Measurements from ENCODE around the gene LRRC51. TPM values are rescaled to one million over a fixed set of nuclear protein-coding genes. Genes with fewer than 3 reads are reported as not detected.
A peak's percentile ranks its signal among the peaks of the same experiment; 100 is the strongest.

LRRC51 gene
- total RNA-seq, 1 experiment from 2014 or later, result 13.4 TPM

GRCh38 chr11:72069200-72069599 lies 11.4 kb upstream of the LRRC51 start:
- POLR2A ChIA-PET, result interaction anchor here (0.9 kb wide), 1 partner anchor 10 kb away, joined by 4 read pairs; no protein-coding TSS in a partner anchor
- in situ Hi-C loops (cut with HindIII; ENCODE audit: low pct_unique_long_range_greater_than_20kb, low sequenced_read_pairs), result no loop called here

GRCh38 chr11:72069787-72070251 lies 10.8 kb upstream of the LRRC51 start:
- ATAC-seq (peak; percentile 86), DNase-seq (ENCODE audit: low read depth, low spot score) (peak; percentile 79)
- no peak for TF ChIP-seq TCF7L2 (IDR thresholded peaks at IDR 0.05; ENCODE audit: low read depth, low read length)
- TF ChIP-seq SIN3A (IDR thresholded peaks at IDR 0.05; ENCODE audit: borderline replicate concordance, insufficient read depth, low read depth, low read length), result no peak
- TF ChIP-seq CTCF (IDR thresholded peaks at IDR 0.05), result no peak
- TF ChIP-seq REST (IDR thresholded peaks at IDR 0.05; ENCODE audit: insufficient read depth in 1 of 2, low read depth in 2 of 2, low read length in 1 of 2), result no peak
- no peak for TF ChIP-seq POLR2AphosphoS5 (IDR thresholded peaks at IDR 0.05; ENCODE audit: low read depth, low read length)
- Histone ChIP-seq H3K27ac (ENCODE audit: low read length) (peak overlapping the region; percentile 15; the same call in 1 of the 2 replicates), H3K9me3 (ENCODE audit: control insufficient read depth, insufficient read depth, low read depth, low read length) (no peaks in the 10 kb centered on the region), H3K4me3 (ENCODE audit: low read depth in 2 of 2, low read length in 2 of 2) (no peak overlapping the region), H3K4me1 (ENCODE audit: control insufficient read depth, insufficient read depth, low read length) (peaks cover 20% of the 10 kb centered on the region), H3K27me3 (ENCODE audit: control insufficient read depth, insufficient read depth, low read length) (no peaks in the 10 kb centered on the region), H3K36me3 (ENCODE audit: control insufficient read depth, insufficient read depth, low read length) (peaks cover 1% of the 10 kb centered on the region; the same call in 1 of the 2 replicates)
- no TSS peak for BruUV-seq (replicated peaks)
- ChIA-PET CTCF (interaction anchor here (0.6 kb wide), 1 partner anchor 48 kb away, joined by 5 read pairs; no protein-coding TSS in a partner anchor), POLR2A (no interaction called here)
- in situ Hi-C loops (cut with HindIII; ENCODE audit: low pct_unique_long_range_greater_than_20kb, low sequenced_read_pairs), result no loop called here
- intact Hi-C loops (cut with micrococcal nuclease; ENCODE audit: unreplicated experiment), result no loop called here

More at GRCh38 chr11:72069200-72069599, 11.4 kb upstream of the LRRC51 start:
- DNase-seq (ENCODE audit: low read depth, low spot score) (no peak), ATAC-seq (no peak)
- Histone ChIP-seq H3K27me3 (ENCODE audit: control insufficient read depth, insufficient read depth, low read length) (no peaks in the 10 kb centered on the region), H3K4me1 (ENCODE audit: control insufficient read depth, insufficient read depth, low read length) (peaks cover 20% of the 10 kb centered on the region), H3K36me3 (ENCODE audit: control insufficient read depth, insufficient read depth, low read length) (peaks cover 2% of the 10 kb centered on the region; the same call in 1 of the 2 replicates), H3K9me3 (ENCODE audit: control insufficient read depth, insufficient read depth, low read depth, low read length) (no peaks in the 10 kb centered on the region), H3K4me3 (ENCODE audit: low read depth in 2 of 2, low read length in 2 of 2) (no peak overlapping the region), H3K27ac (ENCODE audit: low read length) (no peak overlapping the region; the same call in 1 of the 2 replicates)
- BruUV-seq (replicated peaks), result no TSS peak
- CTCF ChIA-PET, result interaction anchor here (0.6 kb wide), 1 partner anchor 47 kb away, joined by 5 read pairs; no protein-coding TSS in a partner anchor
- TF ChIP-seq CTCF (IDR thresholded peaks at IDR 0.05) (no peak), POLR2AphosphoS5 (IDR thresholded peaks at IDR 0.05; ENCODE audit: low read depth, low read length) (no peak), TCF7L2 (IDR thresholded peaks at IDR 0.05; ENCODE audit: low read depth, low read length) (no peak), REST (IDR thresholded peaks at IDR 0.05; ENCODE audit: insufficient read depth in 1 of 2, low read depth in 2 of 2, low read length in 1 of 2) (no peak), SIN3A (IDR thresholded peaks at IDR 0.05; ENCODE audit: borderline replicate concordance, insufficient read depth, low read depth, low read length) (no peak)
- intact Hi-C loops (cut with micrococcal nuclease; ENCODE audit: unreplicated experiment), result no loop called here
